Left renal pelvis (tissue), 4 donors: Measurements from ENCODE around the gene PRR5L. TPM values are rescaled to one million over a fixed set of nuclear protein-coding genes. Genes with fewer than 3 reads are reported as not detected.
"Not testable (repeated sequence)": the region's sequence is repeated elsewhere in the genome, so short reads cannot be mapped to it uniquely, and the experiment has no call there.

Source experiments
- DNase-seq, 4 donors: peaks; one replicate each; pipeline ENCODE4 v3.0.0-alpha.2; 2013; ENCODE audit warnings: low read depth in 4 of 4, low spot score in 3 of 4
- polyA plus RNA-seq, 4 donors: library from polyadenylated mRNA; unstranded; fragments of 120-200 nt; gene quantifications; one replicate each; pipeline ENCODE4 v1.2.1, GENCODE V29; 2013; ENCODE audit not compliant: insufficient read length in 4 of 4

Gene PRR5L
- polyA plus RNA-seq, 4 donors = 5.4 to 26.7 (median 14.7) TPM

GRCh38 chr11:36485298-36486002 lies 189.4 kb downstream of the PRR5L start:
- no peak for DNase-seq

DNA sequence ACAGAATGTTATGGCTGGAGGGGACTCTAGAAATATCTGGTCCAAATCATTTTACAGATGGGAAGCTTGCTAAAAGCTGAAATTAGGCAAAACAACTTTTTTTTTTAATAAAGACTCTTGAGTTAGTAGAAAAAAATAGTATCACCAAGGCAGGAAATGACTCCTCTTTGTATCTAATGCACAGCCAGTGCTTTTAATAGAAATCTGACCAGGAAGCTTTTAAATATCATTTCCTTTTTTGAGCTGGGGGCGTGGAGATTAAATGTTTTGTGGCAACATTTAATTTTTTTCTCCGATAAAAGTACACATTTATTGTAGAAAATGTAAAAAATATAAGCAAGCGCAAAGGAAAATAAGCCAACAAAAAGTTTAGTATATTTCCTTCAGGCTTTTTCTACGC lies 191.5 kb downstream of the PRR5L start:
- DNase-seq = no peak

DNA sequence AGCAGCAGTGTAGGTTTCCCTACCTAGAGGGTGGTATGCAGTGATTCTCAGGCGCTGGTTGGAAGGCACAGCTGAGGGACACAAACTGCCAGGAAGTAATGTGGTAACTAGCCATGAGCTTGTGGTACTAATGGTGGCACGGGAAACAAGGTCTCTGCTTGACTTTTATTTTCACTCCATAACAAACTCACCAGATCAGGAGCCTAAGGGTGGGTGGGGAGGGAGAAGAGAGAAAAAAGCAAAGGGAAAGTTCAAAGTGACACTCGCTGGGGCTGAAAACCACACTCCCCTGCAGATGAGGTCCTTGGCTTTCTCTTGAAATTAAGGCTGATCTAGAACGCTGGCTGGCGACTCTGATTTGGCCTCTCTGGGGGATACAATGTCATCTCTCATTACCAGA lies 192.0 kb downstream of the PRR5L start:
- no peak for DNase-seq

DNA sequence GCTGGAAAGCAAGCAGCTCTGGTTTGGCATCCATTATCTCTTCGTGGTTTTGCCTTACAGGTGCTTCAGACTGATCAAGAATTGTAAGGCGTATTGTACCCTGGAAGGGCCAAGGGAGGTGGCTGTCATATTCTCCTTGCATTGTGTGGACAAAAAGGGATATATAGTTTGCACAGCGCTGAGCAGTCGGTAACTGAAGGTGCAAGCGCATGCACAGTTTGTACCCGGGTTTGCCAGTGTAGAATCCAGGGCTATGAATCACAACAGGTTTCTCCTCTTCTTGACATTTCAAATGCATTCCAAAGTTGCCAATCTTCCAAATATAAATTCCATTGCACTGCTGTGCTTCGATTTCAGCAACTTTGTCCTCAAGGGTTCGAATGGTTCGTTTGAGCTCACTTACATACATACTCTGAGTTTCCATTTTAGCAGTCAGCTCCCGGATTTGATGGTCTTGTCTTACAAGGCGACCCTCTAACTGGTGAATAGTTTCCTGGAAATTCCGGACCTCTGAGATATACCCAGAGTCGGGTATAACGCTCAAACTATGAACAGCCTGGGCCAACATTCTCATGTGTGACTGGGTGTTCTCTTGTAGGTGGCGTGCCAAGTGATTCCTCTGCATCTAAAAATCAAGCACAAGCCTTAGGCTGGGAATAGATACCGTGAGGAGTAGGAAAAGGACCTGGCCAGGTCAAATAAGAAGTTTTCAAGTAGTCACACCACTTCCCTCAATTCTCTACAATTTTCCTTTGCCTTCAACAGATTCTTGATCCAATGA lies 194.1 kb downstream of the PRR5L start:
- DNase-seq = no peak

DNA sequence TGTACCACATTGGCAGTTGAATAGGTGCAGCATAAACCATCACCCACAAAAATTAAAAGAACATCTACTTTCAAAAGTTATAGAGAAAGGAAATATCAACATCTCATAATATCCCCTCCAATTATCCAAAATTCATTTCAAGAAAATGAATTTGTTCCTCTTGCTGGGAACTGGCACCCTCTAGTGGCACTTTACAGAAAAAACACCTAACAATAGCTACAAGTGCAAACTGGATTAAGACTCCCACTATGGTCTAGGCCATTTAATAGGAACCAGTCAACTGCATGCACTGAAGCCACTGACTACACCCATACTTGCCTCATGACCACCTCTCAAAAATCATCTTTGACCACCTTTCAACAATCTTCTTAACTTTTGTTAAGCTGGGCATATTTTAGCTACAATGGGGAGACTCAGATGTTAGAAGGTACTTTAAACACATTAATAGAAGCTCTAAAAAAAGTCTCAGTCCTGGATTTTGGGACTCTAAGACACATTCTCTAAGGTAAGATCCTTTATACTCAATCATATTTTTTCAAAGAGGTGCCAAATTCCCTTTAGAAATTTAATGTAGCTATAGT lies 196.7 kb downstream of the PRR5L start:
- DNase-seq = peak in 1 of 4 donors; percentile 6

GRCh38 chr11:36493332-36493731 lies 197.2 kb downstream of the PRR5L start:
- DNase-seq = no peak

GRCh38 chr11:36498721-36499120 lies 202.6 kb downstream of the PRR5L start:
- no peak for DNase-seq

GRCh38 chr11:36499315-36499714 lies 203.2 kb downstream of the PRR5L start:
- DNase-seq = no peak

DNA sequence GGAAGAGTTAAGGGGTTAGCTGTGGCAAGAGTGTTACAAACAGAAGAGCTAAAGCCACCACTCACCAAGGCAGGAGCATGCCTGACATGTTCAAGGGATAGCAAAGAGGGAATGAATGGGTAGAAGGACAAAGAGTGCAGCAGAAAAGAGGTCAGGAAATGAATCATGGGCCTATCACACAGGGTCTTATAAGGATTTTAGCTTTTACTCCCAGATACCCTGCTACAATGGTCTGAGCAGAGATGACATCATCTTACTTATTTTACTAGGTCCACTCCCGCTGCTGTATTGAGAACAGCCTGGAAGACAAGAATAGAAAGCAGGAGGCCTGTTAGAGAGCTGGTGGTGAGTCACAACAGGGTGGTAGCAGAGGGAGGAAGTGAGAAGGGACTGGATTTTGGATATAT lies 204.2 kb downstream of the PRR5L start:
- DNase-seq = no peak

DNA sequence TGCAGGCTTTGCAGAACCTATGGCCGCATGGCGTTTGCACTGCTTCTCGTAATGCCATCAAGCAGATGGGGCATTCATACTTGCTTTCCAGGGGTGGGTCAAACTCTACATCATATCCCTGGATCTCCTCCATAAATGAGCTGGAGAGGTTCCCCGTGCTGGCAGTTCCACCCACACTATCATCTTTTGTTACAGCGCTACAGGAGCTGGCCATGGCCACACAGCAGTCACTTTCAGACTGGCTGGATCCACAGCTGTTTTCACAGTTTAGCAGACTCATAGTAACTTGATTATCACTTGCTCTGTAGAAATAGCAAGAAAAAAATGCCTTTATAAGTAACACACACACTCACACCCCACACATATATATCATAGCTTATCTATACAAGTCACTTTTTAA lies 205.1 kb downstream of the PRR5L start:
- no peak for DNase-seq

DNA sequence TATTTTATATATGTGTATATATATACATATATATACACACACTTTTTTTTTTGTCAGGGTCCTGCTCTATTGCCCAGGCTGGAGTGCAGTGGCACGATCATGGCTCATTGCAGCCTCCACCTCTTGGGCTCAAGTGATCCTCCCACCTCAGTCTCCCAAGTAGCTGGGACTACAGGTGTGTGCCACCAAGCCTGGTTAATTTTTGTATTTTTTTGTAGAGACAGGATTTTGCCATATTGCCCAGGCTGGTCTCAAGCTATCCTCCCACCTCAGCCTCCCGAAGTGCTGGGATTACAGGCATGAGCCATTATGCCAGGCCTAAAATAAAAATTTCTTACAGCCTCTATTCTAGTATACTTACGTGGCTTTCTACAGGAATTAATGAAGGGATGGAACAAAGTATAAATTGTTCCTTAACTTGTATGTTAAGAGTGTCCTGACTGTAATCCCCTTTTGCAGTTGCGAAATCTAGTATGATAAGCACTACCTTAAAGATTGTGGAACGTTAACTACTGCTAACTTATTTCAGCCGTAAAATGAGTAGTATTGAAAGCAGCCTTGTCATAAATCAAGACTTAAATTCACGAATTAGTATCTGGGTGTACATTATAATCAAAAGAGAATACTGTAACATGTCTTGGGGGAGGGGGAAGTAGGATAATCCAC lies 211.9 kb downstream of the PRR5L start:
- no peak for DNase-seq

GRCh38 chr11:36508743-36509142 lies 212.7 kb downstream of the PRR5L start:
- no peak for DNase-seq

DNA sequence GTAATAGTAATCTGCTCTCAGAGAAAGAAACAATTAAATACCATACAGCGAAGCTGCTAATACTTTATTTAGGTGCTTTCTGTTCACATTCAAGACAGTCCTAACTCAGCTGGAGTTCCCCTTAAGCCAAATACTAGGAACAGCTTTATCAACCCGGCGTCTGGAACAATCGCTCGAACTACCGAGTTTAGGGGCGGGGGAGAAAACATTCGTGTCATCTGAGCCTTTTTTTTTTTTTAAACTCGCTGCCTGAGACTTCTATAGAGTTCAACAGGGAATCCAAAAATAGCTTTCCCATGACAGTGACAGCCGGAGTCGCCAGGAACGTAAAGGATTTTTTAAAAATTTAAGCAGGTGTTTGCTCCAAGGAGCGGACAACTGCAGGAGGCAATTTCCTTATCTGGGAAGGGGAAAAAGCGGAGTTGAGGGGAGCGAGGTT lies 213.1 kb downstream of the PRR5L start:
- peak in 1 of 4 donors; percentile 25 for DNase-seq

DNA sequence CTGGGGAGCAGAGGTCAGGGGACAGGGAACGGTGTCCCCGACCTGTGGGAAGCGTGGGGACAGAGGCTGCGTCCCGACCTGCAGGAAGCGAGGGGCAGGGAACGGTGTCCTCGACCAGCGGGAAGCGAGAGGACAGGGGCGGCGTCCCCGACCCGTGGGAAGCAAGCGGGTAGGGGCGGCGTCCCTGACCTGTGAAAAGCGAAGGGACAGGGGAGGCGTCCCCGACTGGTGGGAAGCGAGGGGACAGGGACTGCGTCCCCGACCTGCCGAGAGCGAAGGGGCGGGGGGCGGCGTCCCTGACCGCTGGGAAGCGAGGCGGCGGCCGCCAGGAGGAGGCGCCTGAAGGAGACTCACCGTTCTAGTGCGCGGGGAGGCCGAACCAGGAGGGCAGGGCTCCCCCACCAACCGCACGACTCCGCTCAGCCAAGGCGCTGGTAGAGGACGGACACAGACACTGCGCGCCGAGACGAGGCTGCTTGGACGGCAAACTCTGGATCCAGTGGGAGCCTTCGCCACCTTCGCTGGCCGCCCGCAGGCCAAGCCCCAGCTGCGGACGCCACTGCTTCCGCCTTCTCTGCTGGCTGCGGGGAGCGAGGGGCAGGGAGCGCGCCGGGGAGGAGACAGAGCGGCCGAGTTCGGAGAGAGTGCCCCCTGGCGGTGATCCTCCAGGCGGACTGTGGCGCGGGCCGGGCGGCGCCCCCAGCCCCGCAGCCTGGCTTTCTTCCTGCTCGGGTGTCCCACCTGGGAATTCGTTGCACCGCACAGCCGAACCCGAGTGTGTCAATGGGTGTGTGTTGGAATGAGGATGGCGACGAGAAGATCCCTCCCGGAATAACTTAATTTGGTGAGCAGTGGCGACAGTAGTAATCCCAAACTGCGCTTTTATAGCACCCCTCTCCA lies 213.9 kb downstream of the PRR5L start, which contains the start of gene TRAF6:
TSS of gene TRAF6 (minus strand) at position 579 of the 900 bp plus-strand sequence. CDS start 8,757 bp downstream, outside the sequence.
- peak; percentile 71 to 79 (median 76) for DNase-seq

GRCh38 chr11:36510594-36510942 lies 214.5 kb downstream of the PRR5L start:
- DNase-seq = peak in 1 of 4 donors; percentile 6

DNA sequence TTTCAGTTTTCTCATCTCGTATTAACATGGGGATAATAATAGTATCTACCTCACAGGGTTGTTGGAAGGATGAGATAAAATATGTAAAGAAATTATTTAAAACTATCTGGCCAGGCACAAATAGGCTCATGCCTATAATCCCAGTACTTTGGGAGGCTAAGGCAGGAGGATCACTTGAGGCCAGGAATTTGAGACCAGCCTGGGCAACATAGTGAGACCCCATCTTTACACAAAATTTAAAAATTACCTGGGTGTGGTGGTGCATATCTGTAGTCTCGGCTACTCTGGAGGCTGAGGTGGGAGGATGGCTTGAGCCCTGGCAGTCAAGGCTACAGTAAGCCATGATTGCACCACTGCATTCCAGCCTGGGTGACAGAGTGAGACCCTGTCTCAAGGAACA lies 215.0 kb downstream of the PRR5L start:
- DNase-seq = not testable (repeated sequence)

DNA sequence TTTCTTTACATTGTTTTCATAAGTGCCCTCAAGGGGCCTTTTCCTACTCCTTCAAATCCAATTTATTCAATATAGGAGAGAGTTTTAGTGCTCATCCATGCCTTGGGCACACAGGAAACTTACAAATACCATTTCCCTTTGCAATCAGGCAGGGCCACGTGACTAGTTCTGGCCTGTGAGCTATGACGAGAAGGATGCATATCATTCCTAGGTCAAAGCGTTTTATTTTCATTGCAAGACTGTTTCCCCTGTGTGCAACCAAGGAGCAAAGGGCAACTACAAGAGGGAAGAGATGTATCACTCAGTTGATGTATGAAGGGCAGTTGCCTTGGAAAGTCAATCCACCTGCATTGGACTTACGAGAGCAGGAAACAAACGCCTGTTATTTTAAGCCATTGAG lies 215.9 kb downstream of the PRR5L start:
- no peak for DNase-seq

GRCh38 chr11:36513965-36514364 lies 217.9 kb downstream of the PRR5L start:
- no peak for DNase-seq
